Measurements from ENCODE around the gene ARHGEF18. TPM values are rescaled to one million over a fixed set of nuclear protein-coding genes. Genes with fewer than 3 reads are reported as not detected.

The ARHGEF18 gene
- 44.0 and 47.6 TPM in 2 replicates for total RNA-seq (2014; rRNA removed; shearing (Covaris generic))
- polyA plus RNA-seq (2016; fragmentation: Nextera tagmentation; extraction: Ambion mirVana) = 12.8 and 14.6 TPM in 2 replicates
- long read RNA-seq, partial matches to known transcripts = 2 of 8 reads
- long read RNA-seq, other reads (novel, unspliced or antisense) = 6 of 8 reads

DNA sequence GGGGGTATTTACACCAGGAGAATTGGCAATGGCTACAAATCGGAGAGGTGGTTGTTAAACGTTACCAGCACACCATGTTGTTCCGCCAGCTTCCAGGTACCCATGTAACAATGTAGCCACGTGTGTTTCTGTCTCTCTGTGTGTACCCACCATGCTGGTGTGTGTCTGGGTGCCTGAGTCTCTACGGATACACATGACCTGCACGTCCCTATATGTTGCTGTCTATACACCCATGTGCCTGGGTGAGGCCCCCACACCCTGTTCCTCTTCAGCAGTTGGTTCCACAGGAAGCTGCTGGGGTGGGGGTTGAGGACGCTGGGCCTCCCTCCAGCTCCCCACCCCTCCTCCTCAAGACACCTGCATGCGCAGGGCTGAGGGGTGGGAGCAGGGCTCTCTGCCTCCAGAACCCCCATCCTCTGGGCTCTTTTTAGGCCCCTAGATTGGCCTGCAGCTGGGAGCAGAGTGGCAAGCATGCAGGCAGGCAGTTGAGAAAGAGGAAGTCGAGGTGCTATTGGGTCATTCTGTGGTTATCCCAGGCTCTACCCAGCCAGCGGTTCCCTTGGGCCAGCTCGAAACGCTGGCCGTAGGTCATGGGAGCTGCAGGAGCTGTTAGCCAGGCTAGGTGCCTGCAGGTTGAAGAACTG, at the start of gene ARHGEF18:
TSS of gene ARHGEF18 (plus strand) at position 351 of the 644 bp plus-strand sequence. CDS start 13,954 bp downstream, outside the sequence.
- Mint-ChIP-seq H3K9me3 (peaks cover 44% of the 10 kb centered on the region), H3K27me3 (ENCODE audit: insufficient read depth, low read depth, poor library complexity) (peaks cover 9% of the 10 kb centered on the region), H3K4me1 (peaks cover 4% of the 10 kb centered on the region; the same call in 2 of the 3 replicates), H3K27ac (no peak within 1 kb of the TSS), H3K36me3 (ENCODE audit: low read depth) (peaks cover 8% of the 10 kb centered on the region; the same call in 2 of the 3 replicates), H3K4me3 (no peak within 1 kb of the TSS)
- Histone ChIP-seq H3K4me2 (no peak within 1 kb of the TSS), H3K27ac (ENCODE audit: low read depth) (no peak within 1 kb of the TSS), H2AFZ (no peak within 1 kb of the TSS), H3K4me3 (no peak within 1 kb of the TSS), H3K4me1 (ENCODE audit: insufficient read depth) (no peaks in the 10 kb centered on the region), H3K36me3 (ENCODE audit: insufficient read depth) (no peaks in the 10 kb centered on the region), H3K27me3 (ENCODE audit: insufficient read depth) (no peaks in the 10 kb centered on the region), H4K20me1 (replicated peaks; ENCODE audit: insufficient read depth) (no peaks in the 10 kb centered on the region), H3F3A (replicated peaks; ENCODE audit: low read depth) (no peaks in the 10 kb centered on the region), H3K9me2 (ENCODE audit: insufficient read depth) (no peaks in the 10 kb centered on the region), H3K79me2 (replicated peaks; ENCODE audit: insufficient read depth) (no peaks in the 10 kb centered on the region)
- DNase-seq (ENCODE audit: low spot score) (no peak), ATAC-seq (no peak)
- TF ChIP-seq EZH2 (IDR thresholded peaks at IDR 0.05; ENCODE audit: low read depth, unreplicated experiment) (no peak), STAT1 (IDR thresholded peaks at IDR 0.05; ENCODE audit: unreplicated experiment) (no peak)

DNA sequence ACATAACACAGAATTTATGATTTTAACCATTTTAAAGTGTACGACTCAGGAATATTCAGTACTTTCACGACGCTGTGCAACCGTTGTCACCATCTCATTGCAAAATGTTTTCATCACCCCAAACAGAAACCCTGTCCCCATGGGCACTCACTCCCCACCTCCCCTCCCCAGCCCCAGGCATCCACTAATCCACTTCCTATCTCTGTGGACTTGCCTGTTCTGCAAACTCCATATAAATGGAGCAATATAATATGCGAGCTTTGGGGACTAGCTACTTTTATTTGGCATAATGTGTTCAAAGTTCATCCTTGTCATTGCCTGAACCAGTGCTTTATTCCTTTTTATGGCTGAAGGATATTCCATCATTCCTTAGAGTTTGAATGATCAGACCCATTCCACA, 47.2 kb upstream of the ARHGEF18 start:
- no peaks in the 10 kb centered on the region for H3K79me2 ChIP-seq (replicated peaks; ENCODE audit: insufficient read depth)
- no peaks in the 10 kb centered on the region for H3K4me1 ChIP-seq (ENCODE audit: insufficient read depth)
- DNase-seq (ENCODE audit: low spot score) (no peak), ATAC-seq (no peak)
- no peaks in the 10 kb centered on the region for H3K4me1 Mint-ChIP-seq
- no peaks in the 10 kb centered on the region for H3K36me3 Mint-ChIP-seq (ENCODE audit: low read depth)
- H3K4me2 ChIP-seq = no peak overlapping the region
- H3K27me3 ChIP-seq (ENCODE audit: insufficient read depth) = no peaks in the 10 kb centered on the region
- H3K27me3 Mint-ChIP-seq (ENCODE audit: insufficient read depth, low read depth, poor library complexity) = peaks cover 8% of the 10 kb centered on the region
- H3F3A ChIP-seq (replicated peaks; ENCODE audit: low read depth) = no peaks in the 10 kb centered on the region
- H3K4me3 ChIP-seq = no peak overlapping the region
- H2AFZ ChIP-seq = no peak overlapping the region
- H4K20me1 ChIP-seq (replicated peaks; ENCODE audit: insufficient read depth) = no peaks in the 10 kb centered on the region
- H3K4me3 Mint-ChIP-seq = no peak overlapping the region
- no peaks in the 10 kb centered on the region for H3K9me3 Mint-ChIP-seq
- H3K9me2 ChIP-seq (ENCODE audit: insufficient read depth) = no peaks in the 10 kb centered on the region
- no peak overlapping the region for H3K27ac ChIP-seq (ENCODE audit: low read depth)
- no peak overlapping the region for H3K27ac Mint-ChIP-seq
- H3K36me3 ChIP-seq (ENCODE audit: insufficient read depth) = no peaks in the 10 kb centered on the region
- TF ChIP-seq ZNF331 (CRISPR knock-in tag; IDR thresholded peaks at IDR 0.05; ENCODE audit: low read depth) (no peak), ZNF114 (CRISPR knock-in tag; IDR thresholded peaks at IDR 0.05) (no peak), JUNB (IDR thresholded peaks at IDR 0.05; ENCODE audit: unreplicated experiment) (no peak), NANOG (IDR thresholded peaks at IDR 0.05; ENCODE audit: borderline replicate concordance) (no peak), CTCF (conservative IDR thresholded peaks at IDR 0.05; ENCODE audit: low read depth in 2 of 2) (no peak), REST (IDR thresholded peaks at IDR 0.05; ENCODE audit: unreplicated experiment) (no peak), POLR2AphosphoS5 (IDR thresholded peaks at IDR 0.05; ENCODE audit: low read depth) (no peak), EZH2 (IDR thresholded peaks at IDR 0.05; ENCODE audit: low read depth, unreplicated experiment) (no peak), CREB1 (CRISPR knock-in tag; IDR thresholded peaks at IDR 0.05; ENCODE audit: low read depth) (no peak), EZH2phosphoT487 (IDR thresholded peaks at IDR 0.05; ENCODE audit: unreplicated experiment) (no peak)
